PC-9 (cell line): ENCODE data around the gene TNFRSF8. TPM values are rescaled to one million over a fixed set of nuclear protein-coding genes. Genes with fewer than 3 reads are reported as not detected.

Experiments
- BruUV-seq: library from RNA; stranded (reverse); fragments of 400-500 nt; replicated peaks from 2 replicates; lab custom pipeline; 2021; lab: Mats Ljungman, UMichigan
- CTCF ChIA-PET: fragments of 300-600 bp; sonication (Branson Sonifier 250); formaldehyde crosslinking; loops from one replicate; lab custom pipeline; 2022; ENCODE audit warnings: antibody characterized with exemption; lab: Charles Lee
- POLR2A ChIA-PET: fragments of 300-600 bp; sonication (Branson Sonifier 250); formaldehyde crosslinking; loops from one replicate; lab custom pipeline; 2022; ENCODE audit warnings: antibody characterized with exemption; ENCODE audit not compliant: unreplicated experiment; lab: Charles Lee
- DNase-seq, 2 experiments: peaks; one replicate each; pipeline versions ENCODE4 v3.0.0 to v3.0.0-alpha.2; 2015 to 2022; ENCODE audit warnings: mixed read lengths in 1 of 2
- H2AFZ ChIP-seq: fragments of 200-600 bp; sonication (generic); 2 replicates; pipeline ENCODE4 v1.8.1; 2017; ENCODE audit warnings: antibody characterized with exemption
- H3F3A ChIP-seq: fragments of 200-600 bp; sonication (generic); 2 replicates; pipeline ENCODE4 v1.8.1; 2017; ENCODE audit warnings: antibody characterized with exemption, mild to moderate bottlenecking, low read depth; ENCODE audit not compliant: insufficient read depth
- H3K27ac ChIP-seq: fragments of 200-600 bp; sonication (generic); 2 replicates; pipeline ENCODE4 v1.6.1; 2016; ENCODE audit warnings: mixed run types
- H3K27me3 ChIP-seq: fragments of 200-600 bp; sonication (generic); 2 replicates; pipeline ENCODE4 v1.6.1; 2016; ENCODE audit warnings: low read depth, mixed run types; ENCODE audit not compliant: insufficient read depth
- H3K36me3 ChIP-seq: fragments of 200-600 bp; sonication (generic); 2 replicates; pipeline ENCODE4 v1.6.1; 2016; ENCODE audit warnings: low read depth, mixed run types
- H3K4me1 ChIP-seq: fragments of 200-600 bp; sonication (generic); replicated peaks from 2 replicates; pipeline ENCODE4 v1.6.1; 2016; ENCODE audit warnings: mixed run types; ENCODE audit not compliant: insufficient read depth
- H3K4me2 ChIP-seq: fragments of 200-600 bp; sonication (generic); 2 replicates; pipeline ENCODE4 v1.6.1; 2017; ENCODE audit warnings: mixed run types
- H3K4me3 ChIP-seq: fragments of 200-600 bp; sonication (generic); 2 replicates; pipeline ENCODE4 v1.6.1; 2016; ENCODE audit warnings: mixed run types
- H3K79me2 ChIP-seq: fragments of 200-600 bp; sonication (generic); 2 replicates; pipeline ENCODE4 v1.6.1; 2017; ENCODE audit warnings: low read depth, mixed run types
- H3K9me2 ChIP-seq: fragments of 200-600 bp; sonication (generic); 2 replicates; pipeline ENCODE4 v1.8.1; 2017; ENCODE audit warnings: mild to moderate bottlenecking; ENCODE audit not compliant: insufficient read depth
- H3K9me3 ChIP-seq: fragments of 200-600 bp; sonication (generic); 2 replicates; pipeline ENCODE4 v1.8.1; 2016; ENCODE audit warnings: low read depth; ENCODE audit not compliant: insufficient read depth
- H4K20me1 ChIP-seq: fragments of 200-600 bp; sonication (generic); 2 replicates; pipeline ENCODE4 v1.8.1; 2017; ENCODE audit not compliant: insufficient read depth
- EZH2 ChIP-seq: fragments of 200-600 bp; sonication (generic); IDR thresholded peaks from 2 replicates; pipeline ENCODE4 v1.8.0; 2017; ENCODE audit warnings: antibody characterized with exemption, low read depth
- intact Hi-C: fragments of 100-400 bp; cut with micrococcal nuclease; formaldehyde crosslinking; loops from one replicate; pipeline ENCODE4 v1.10.0; 2022; ENCODE audit not compliant: unreplicated experiment
- total RNA-seq: library from RNA; stranded (reverse); gene quantifications from 2 replicates; pipeline ENCODE4 v1.2.3, GENCODE V29; 2021
- TF ChIP-seq, protein P1 (sequence below): fragments of 200-600 bp; sonication (generic); conservative IDR thresholded peaks from 2 replicates; pipeline ENCODE4 v1.6.1; 2017; ENCODE audit warnings: mixed run types, antibody characterized with exemption, mild to moderate bottlenecking, moderate library complexity

Gene TNFRSF8
- total RNA-seq, 1 experiment from 2014 or later, result not detected

- H3K79me2 ChIP-seq, result no peaks in the 10 kb centered on the region
- intact Hi-C loops, result no loop called here
- H3F3A ChIP-seq, result peaks cover 23% of the 10 kb centered on the region
- H3K9me2 ChIP-seq, result no peaks in the 10 kb centered on the region
- H3K27ac ChIP-seq, result no peak overlapping the region
- ChIA-PET CTCF (no interaction called here), POLR2A (no interaction called here)
- H3K4me2 ChIP-seq, result no peak overlapping the region
- H4K20me1 ChIP-seq, result no peaks in the 10 kb centered on the region
- no peak for DNase-seq
- BruUV-seq, result no TSS peak
- TF ChIP-seq EZH2, result no peak
- TF ChIP-seq, protein P1, sequence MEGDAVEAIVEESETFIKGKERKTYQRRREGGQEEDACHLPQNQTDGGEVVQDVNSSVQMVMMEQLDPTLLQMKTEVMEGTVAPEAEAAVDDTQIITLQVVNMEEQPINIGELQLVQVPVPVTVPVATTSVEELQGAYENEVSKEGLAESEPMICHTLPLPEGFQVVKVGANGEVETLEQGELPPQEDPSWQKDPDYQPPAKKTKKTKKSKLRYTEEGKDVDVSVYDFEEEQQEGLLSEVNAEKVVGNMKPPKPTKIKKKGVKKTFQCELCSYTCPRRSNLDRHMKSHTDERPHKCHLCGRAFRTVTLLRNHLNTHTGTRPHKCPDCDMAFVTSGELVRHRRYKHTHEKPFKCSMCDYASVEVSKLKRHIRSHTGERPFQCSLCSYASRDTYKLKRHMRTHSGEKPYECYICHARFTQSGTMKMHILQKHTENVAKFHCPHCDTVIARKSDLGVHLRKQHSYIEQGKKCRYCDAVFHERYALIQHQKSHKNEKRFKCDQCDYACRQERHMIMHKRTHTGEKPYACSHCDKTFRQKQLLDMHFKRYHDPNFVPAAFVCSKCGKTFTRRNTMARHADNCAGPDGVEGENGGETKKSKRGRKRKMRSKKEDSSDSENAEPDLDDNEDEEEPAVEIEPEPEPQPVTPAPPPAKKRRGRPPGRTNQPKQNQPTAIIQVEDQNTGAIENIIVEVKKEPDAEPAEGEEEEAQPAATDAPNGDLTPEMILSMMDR, result no peak
- no peaks in the 10 kb centered on the region for H3K36me3 ChIP-seq
- no peaks in the 10 kb centered on the region for H3K9me3 ChIP-seq
- no peak overlapping the region for H3K4me3 ChIP-seq
- peaks cover 36% of the 10 kb centered on the region for H3K4me1 ChIP-seq
- H3K27me3 ChIP-seq, result no peaks in the 10 kb centered on the region
- H2AFZ ChIP-seq, result no peak overlapping the region
These were observed 101.1 kb downstream of the TNFRSF8 start for GRCh38 chr1:12164210-12164609.

GRCh38 chr1:12165342-12165741 is 102.2 kb downstream of the TNFRSF8 start:
- TF ChIP-seq EZH2, result no peak
- TF ChIP-seq, protein P1, result no peak
- no peaks in the 10 kb centered on the region for H3K9me2 ChIP-seq
- no peak for DNase-seq
- H3K4me3 ChIP-seq, result no peak overlapping the region
- H4K20me1 ChIP-seq, result no peaks in the 10 kb centered on the region
- no peak overlapping the region for H3K4me2 ChIP-seq
- intact Hi-C loops, result no loop called here
- ChIA-PET POLR2A (no interaction called here), CTCF (interaction anchor here (0.6 kb wide), 1 partner anchor 45 kb away, joined by 8 read pairs; no protein-coding TSS in a partner anchor)
- no peaks in the 10 kb centered on the region for H3K9me3 ChIP-seq
- H3K4me1 ChIP-seq, result peaks cover 32% of the 10 kb centered on the region
- H3K27ac ChIP-seq, result no peak overlapping the region
- no TSS peak for BruUV-seq
- no peaks in the 10 kb centered on the region for H3K27me3 ChIP-seq
- no peaks in the 10 kb centered on the region for H3K79me2 ChIP-seq
- no peaks in the 10 kb centered on the region for H3K36me3 ChIP-seq
- peaks cover 19% of the 10 kb centered on the region for H3F3A ChIP-seq
- no peak overlapping the region for H2AFZ ChIP-seq

GRCh38 chr1:12166834-12167492 is 103.9 kb downstream of the TNFRSF8 start, which contains the start of gene TNFRSF1B:
Gene TNFRSF1B, plus strand, starts transcription at chr1:12166991. Its CDS starts 101 bp downstream, at chr1:12167092.
- intact Hi-C loops, result no loop called here
- Histone ChIP-seq H3K4me2 (peak within 1 kb of the TSS; percentile 53), H3K27me3 (no peaks in the 10 kb centered on the region), H3K9me3 (no peaks in the 10 kb centered on the region), H3K79me2 (no peaks in the 10 kb centered on the region), H3K4me1 (peaks cover 22% of the 10 kb centered on the region), H3K36me3 (no peaks in the 10 kb centered on the region), H4K20me1 (no peaks in the 10 kb centered on the region), H3K27ac (no peak within 1 kb of the TSS), H3K9me2 (no peaks in the 10 kb centered on the region), H3K4me3 (peak within 1 kb of the TSS; percentile 43; the same call in 1 of the 2 replicates), H2AFZ (no peak within 1 kb of the TSS), H3F3A (peaks cover 5% of the 10 kb centered on the region; the same call in 1 of the 2 replicates)
- no TSS peak for BruUV-seq
- peak in 1 of 2 experiments; percentile 55 for DNase-seq
- CTCF ChIA-PET, result no interaction called here
- POLR2A ChIA-PET, result no interaction called here
- TF ChIP-seq, protein P1, result no peak
- no peak for TF ChIP-seq EZH2
